HG02588 (cell line): ENCODE data around the gene STEAP1B.
A peak's percentile ranks its signal among the peaks of the same experiment; 100 is the strongest.

ENCODE experiments used
- ATAC-seq: cut with Tn5 transposase; IDR thresholded peaks from one replicate; pipeline ENCODE4 v1.9.1; 2021; ENCODE audit warnings: mild to moderate bottlenecking, moderate library complexity; ENCODE audit not compliant: unreplicated experiment

Gene STEAP1B

GRCh38 chr7:22404421-22405023 is 95.5 kb downstream of the STEAP1B start:
- no peak for ATAC-seq

- no peak for ATAC-seq
These were observed 96.6 kb downstream of the STEAP1B start for GRCh38 chr7:22403344-22403743.

- ATAC-seq: no peak
These were observed 97.7 kb downstream of the STEAP1B start for GRCh38 chr7:22402250-22402649.

GRCh38 chr7:22400936-22401553 is 98.9 kb downstream of the STEAP1B start:
- no peak for ATAC-seq

- no peak for ATAC-seq
These were observed 99.7 kb downstream of the STEAP1B start for GRCh38 chr7:22400150-22400814.

GRCh38 chr7:22399546-22399945 is 100.4 kb downstream of the STEAP1B start:
- ATAC-seq: no peak

GRCh38 chr7:22399091-22399490 is 100.9 kb downstream of the STEAP1B start:
- ATAC-seq: no peak

GRCh38 chr7:22397981-22398380 is 102.0 kb downstream of the STEAP1B start:
- no peak for ATAC-seq

- no peak for ATAC-seq
These were observed 104.8 kb downstream of the STEAP1B start for GRCh38 chr7:22395222-22395621.

- ATAC-seq: no peak
These were observed 105.2 kb downstream of the STEAP1B start for GRCh38 chr7:22394739-22395138.

GRCh38 chr7:22393913-22394729 is 105.9 kb downstream of the STEAP1B start:
- no peak for ATAC-seq

- ATAC-seq: no peak
These were observed 109.5 kb downstream of the STEAP1B start for GRCh38 chr7:22390516-22390915.

GRCh38 chr7:22389892-22390291 is 110.1 kb downstream of the STEAP1B start:
- ATAC-seq: no peak

GRCh38 chr7:22387583-22387982 is 112.4 kb downstream of the STEAP1B start:
- ATAC-seq: no peak

GRCh38 chr7:22386865-22387264 is 113.1 kb downstream of the STEAP1B start:
- peak; percentile 72 for ATAC-seq

- peak; percentile 61 for ATAC-seq
These were observed 113.7 kb downstream of the STEAP1B start for GRCh38 chr7:22386206-22386858.

- no peak for ATAC-seq
These were observed 114.7 kb downstream of the STEAP1B start for GRCh38 chr7:22385326-22385725.

- no peak for ATAC-seq
These were observed 119.7 kb downstream of the STEAP1B start for GRCh38 chr7:22380333-22380732.

GRCh38 chr7:22378199-22378980 is 121.6 kb downstream of the STEAP1B start:
- no peak for ATAC-seq

GRCh38 chr7:22377703-22378102 is 122.3 kb downstream of the STEAP1B start:
- ATAC-seq: no peak
